Neutrophil (primary cell): ENCODE measurements around the gene PPP2R5E.
"Not testable (repeated sequence)": the region's sequence is repeated elsewhere in the genome, so short reads cannot be mapped to it uniquely, and the experiment has no call there.

Experiments used
- H3K27ac ChIP-seq: fragments of 200-600 bp; sonication (generic); 2 replicates; pipeline ENCODE4 v1.5.1; 2016; ENCODE audit warnings: mild to moderate bottlenecking, moderate library complexity
- H3K27me3 ChIP-seq: fragments of 200-600 bp; sonication (generic); 2 replicates; pipeline ENCODE4 v1.6.0; 2016; ENCODE audit warnings: mild to moderate bottlenecking
- H3K36me3 ChIP-seq: fragments of 200-600 bp; sonication (generic); 2 replicates; pipeline ENCODE4 v1.5.1; 2017
- H3K4me1 ChIP-seq, 2 experiments: fragments of 200-600 bp in 1 of 2; sonication (generic) in 1 of 2; 1 replicate in 1 of 2; 2 replicates in 1 of 2; pipeline versions ENCODE4 v1.5.1 to v1.6.1; 2013 to 2016; ENCODE audit warnings: low read depth in 1 of 2, low read length in 1 of 2, mild to moderate bottlenecking in 1 of 2, moderate library complexity in 1 of 2; ENCODE audit not compliant: control insufficient read depth in 1 of 2, insufficient read depth in 1 of 2
- H3K4me3 ChIP-seq, 2 experiments: fragments of 200-600 bp in 1 of 2; sonication (generic) in 1 of 2; 1 replicate in 1 of 2; 2 replicates in 1 of 2; pipeline ENCODE4 v1.5.1; 2013 to 2016; ENCODE audit warnings: low read depth in 1 of 2, low read length in 1 of 2, mild to moderate bottlenecking in 1 of 2, moderate library complexity in 1 of 2
- H3K9me3 ChIP-seq: fragments of 200-600 bp; sonication (generic); 2 replicates; pipeline ENCODE4 v1.5.1; 2016
- TF ChIP-seq, protein P1 (sequence below): fragments of 200-600 bp; sonication (generic); IDR thresholded peaks from 2 replicates; pipeline ENCODE4 v1.5.1; 2016; ENCODE audit warnings: antibody characterized with exemption

PPP2R5E gene

DNA sequence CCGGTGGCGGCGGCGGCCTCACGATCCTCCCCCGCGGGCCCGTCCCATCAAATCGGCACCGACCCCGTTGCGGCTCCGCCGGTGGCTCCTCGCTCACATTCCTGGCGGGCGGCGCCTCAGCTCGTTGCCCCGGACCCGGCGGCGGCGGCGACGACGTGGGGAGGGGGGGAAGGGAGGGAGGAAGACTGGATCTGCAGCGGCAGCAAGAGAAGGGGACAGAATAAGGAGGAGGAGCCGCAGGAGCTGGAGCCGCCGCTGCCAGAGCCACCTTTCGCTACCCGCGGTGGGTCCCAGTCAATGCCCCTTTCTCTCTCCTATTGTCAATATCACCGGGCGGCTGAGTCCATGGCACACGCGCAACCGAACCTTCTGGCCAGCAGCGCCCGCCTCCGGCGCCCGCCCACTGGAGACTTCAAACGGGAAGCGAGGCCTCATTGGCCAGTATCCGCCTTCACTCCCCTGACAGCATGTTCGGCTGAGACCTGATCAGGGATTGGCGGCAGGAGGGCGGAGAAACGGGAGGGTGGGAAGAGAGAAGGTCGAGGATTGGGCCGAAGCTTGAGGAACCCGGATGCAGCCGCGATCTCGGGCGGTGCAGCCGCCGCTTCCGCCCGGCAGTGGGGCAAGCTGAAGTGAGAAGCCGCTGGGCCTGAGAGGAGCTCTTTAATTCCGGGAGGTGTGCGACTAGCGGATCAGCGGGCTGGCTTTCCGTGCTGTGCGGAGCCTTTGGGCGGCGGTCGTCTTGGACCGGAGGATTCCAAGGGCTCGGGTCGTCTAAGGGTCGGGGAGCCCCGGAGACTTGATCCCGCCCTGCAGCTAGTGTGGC is at the start of gene PPP2R5E:
Gene PPP2R5E (minus strand): TSS at position 378 of the 826 bp plus-strand sequence. CDS start 3,692 bp downstream, outside the sequence.
- TF ChIP-seq, protein P1, sequence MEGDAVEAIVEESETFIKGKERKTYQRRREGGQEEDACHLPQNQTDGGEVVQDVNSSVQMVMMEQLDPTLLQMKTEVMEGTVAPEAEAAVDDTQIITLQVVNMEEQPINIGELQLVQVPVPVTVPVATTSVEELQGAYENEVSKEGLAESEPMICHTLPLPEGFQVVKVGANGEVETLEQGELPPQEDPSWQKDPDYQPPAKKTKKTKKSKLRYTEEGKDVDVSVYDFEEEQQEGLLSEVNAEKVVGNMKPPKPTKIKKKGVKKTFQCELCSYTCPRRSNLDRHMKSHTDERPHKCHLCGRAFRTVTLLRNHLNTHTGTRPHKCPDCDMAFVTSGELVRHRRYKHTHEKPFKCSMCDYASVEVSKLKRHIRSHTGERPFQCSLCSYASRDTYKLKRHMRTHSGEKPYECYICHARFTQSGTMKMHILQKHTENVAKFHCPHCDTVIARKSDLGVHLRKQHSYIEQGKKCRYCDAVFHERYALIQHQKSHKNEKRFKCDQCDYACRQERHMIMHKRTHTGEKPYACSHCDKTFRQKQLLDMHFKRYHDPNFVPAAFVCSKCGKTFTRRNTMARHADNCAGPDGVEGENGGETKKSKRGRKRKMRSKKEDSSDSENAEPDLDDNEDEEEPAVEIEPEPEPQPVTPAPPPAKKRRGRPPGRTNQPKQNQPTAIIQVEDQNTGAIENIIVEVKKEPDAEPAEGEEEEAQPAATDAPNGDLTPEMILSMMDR, result peak; percentile 50
- Histone ChIP-seq H3K4me1 (peaks cover 21 to 22% of the 10 kb centered on the region in 2 experiments), H3K27ac (peak within 1 kb of the TSS; percentile 87), H3K36me3 (peaks cover 13% of the 10 kb centered on the region), H3K4me3 (peak within 1 kb of the TSS; percentile 88 to 94), H3K9me3 (no peaks in the 10 kb centered on the region), H3K27me3 (no peaks in the 10 kb centered on the region)

DNA sequence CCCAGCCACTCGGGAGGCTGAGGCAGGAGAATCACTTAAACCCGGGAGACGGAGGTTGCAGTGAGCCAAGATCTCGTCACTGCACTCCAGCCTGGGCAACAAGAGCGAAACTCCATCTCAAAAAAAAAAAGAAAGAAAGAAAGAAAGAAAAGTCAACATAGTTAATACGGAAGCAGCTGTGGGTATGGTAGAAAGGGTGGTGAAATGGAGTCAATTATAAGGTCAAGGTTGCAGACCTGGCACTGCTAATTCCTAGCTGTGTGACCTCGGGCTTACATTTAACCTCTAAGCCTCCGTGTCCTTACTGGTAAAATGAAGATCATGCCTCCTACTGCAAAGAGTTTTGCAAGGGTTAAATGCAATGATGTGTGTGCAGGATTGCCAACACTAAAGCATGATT is 39.9 kb upstream of the PPP2R5E start:
- not testable (repeated sequence) for H3K4me1 ChIP-seq, H3K27me3 ChIP-seq, H3K27ac ChIP-seq, H3K36me3 ChIP-seq, H3K4me3 ChIP-seq, H3K9me3 ChIP-seq

DNA sequence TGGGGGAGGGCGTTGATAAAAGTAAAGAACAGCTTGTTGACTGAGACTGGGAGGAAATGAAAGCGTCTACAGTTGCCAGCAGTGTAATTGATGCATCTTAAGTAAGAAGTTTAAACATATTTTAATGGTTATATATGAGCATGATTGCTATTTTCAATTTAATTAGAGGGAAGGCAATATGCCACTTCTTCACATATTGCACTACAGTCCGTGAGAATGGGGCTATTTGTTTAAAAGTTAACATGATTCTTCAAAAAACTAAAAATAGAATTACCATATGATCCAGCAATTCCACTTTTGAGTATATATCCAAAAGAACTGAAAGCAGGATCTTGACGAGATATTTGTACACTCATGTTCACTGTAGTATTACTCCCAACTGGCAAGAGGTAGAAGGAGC is 38.3 kb upstream of the PPP2R5E start:
- no peaks in the 10 kb centered on the region for H3K27me3 ChIP-seq
- no peaks in the 10 kb centered on the region for H3K4me1 ChIP-seq
- no peak overlapping the region for H3K4me3 ChIP-seq
- H3K36me3 ChIP-seq, result no peaks in the 10 kb centered on the region
- TF ChIP-seq, protein P1, result no peak
- H3K9me3 ChIP-seq, result no peaks in the 10 kb centered on the region
- no peak overlapping the region for H3K27ac ChIP-seq

DNA sequence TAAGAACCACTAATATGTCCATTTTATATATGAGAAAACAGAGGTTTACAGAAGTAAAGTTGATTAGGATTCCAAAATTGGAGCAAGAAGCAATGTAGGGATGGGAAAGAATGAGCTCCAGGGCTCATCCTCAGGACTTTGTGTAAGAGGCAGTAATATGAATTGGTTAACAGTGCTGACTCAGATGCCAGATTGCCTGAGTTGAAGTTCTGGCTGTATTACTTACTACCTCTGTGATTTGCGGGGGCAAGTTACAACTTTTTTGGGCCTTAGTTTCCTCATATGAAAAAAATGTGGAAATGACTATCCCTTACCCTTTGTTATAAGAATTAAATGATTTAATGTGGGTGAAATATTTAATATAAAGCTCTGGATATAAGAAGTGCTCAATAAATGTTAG is 35.1 kb upstream of the PPP2R5E start:
- H3K27ac ChIP-seq, result no peak overlapping the region
- H3K36me3 ChIP-seq, result no peaks in the 10 kb centered on the region
- H3K4me3 ChIP-seq, result no peak overlapping the region
- no peaks in the 10 kb centered on the region for H3K4me1 ChIP-seq
- H3K27me3 ChIP-seq, result no peaks in the 10 kb centered on the region
- no peaks in the 10 kb centered on the region for H3K9me3 ChIP-seq
- TF ChIP-seq, protein P1, result no peak

DNA sequence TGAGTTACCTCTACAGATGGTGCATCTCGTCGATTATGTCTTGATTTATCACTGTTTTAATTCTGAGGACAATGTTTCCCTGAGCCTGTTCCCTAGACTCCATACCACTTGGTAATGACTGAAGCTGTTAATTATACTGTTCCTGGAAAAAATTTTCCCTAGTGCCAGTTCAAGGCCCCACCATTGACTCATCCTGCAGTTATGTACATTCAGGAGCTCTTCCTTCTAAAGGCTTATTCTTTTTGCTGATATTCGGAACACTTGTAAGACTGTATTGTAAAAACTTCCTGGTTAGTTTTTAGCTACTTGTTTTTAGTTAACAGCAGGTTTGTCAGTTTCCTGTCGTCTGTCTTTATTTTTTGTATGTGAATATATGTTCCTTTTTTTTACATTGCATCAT is 30.4 kb upstream of the PPP2R5E start:
- Histone ChIP-seq H3K4me1 (no peaks in the 10 kb centered on the region), H3K27ac (no peak overlapping the region), H3K27me3 (no peaks in the 10 kb centered on the region), H3K4me3 (no peak overlapping the region), H3K9me3 (no peaks in the 10 kb centered on the region), H3K36me3 (no peaks in the 10 kb centered on the region)
- TF ChIP-seq, protein P1, result no peak

DNA sequence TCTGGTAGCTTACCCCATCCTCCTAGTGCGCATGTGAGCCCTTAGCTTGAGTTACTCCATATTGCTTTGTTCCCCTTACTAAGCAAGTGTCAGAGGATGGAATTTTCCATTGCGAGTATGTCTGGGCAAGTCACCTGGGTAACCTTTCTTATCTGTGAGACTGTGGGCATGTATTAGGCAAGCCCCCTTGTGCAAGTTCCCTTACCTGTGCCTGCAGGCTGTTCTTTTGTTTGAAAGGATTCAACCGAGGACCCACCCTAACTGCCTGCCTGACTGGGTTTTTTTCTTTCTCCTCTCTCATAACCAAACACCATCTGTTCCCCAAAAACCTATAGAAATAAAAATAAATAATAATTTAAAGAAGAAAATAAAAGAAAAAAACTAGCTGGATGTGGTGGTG is 22.3 kb upstream of the PPP2R5E start:
- H3K4me3 ChIP-seq, result no peak overlapping the region
- peaks cover 28% of the 10 kb centered on the region for H3K27me3 ChIP-seq
- peaks cover 0 to 3% of the 10 kb centered on the region in 2 experiments for H3K4me1 ChIP-seq
- no peak overlapping the region for H3K27ac ChIP-seq
- H3K9me3 ChIP-seq, result no peaks in the 10 kb centered on the region
- TF ChIP-seq, protein P1, result no peak
- no peaks in the 10 kb centered on the region for H3K36me3 ChIP-seq
